ENCODE results near the gene CAMTA1. TPM values are rescaled to one million over a fixed set of nuclear protein-coding genes. Genes with fewer than 3 reads are reported as not detected.

The CAMTA1 gene
- polyA plus RNA-seq, 1 donor (not counting 4 experiments of a cell fraction or from before 2014, with no cell fraction given): 51.4 TPM

DNA sequence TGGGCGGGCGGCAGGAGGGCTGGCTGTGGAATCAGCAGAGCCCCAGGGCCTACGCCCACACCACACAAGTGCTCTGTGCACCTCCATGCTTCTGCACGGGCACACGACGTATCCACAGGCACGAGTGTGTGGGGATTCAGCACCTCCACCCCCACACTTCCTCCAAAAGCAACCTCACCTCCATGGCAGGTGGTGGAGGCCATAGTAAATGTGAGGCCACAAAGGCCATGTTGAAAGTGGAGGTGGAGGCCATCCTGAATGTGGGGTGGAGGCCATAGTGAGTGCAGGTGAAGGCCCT, 860.4 kb downstream of the CAMTA1 start:
- H2AFZ ChIP-seq (ENCODE audit: control insufficient read depth, low read length): no peak overlapping the region
- H3K27ac ChIP-seq (ENCODE audit: control insufficient read depth, insufficient read depth, low read length): no peak overlapping the region
- peaks cover 9% of the 10 kb centered on the region for H3K4me1 ChIP-seq (ENCODE audit: control insufficient read depth, extremely low read depth, insufficient read depth, low read length)
- H3K4me3 ChIP-seq (ENCODE audit: control insufficient read depth in 2 of 3, extremely low read depth in 1 of 3, insufficient read depth in 2 of 3, low read depth in 1 of 3, low read length in 3 of 3): no peak overlapping the region
- H3K9me1 ChIP-seq (ENCODE audit: control insufficient read depth, extremely low read depth, insufficient read depth, low read length): no peaks in the 10 kb centered on the region
- H4K20me1 ChIP-seq (ENCODE audit: control insufficient read depth, extremely low read depth, insufficient read depth, low read length): no peaks in the 10 kb centered on the region
- dilution Hi-C loops (cut with MboI; ENCODE audit: extremely low pct_ligation_motif_present, low sequenced_read_pairs): no loop called here
- DNase-seq (ENCODE audit: low read depth, low spot score) (no peak), FAIRE-seq (no peak)
- H3K79me2 ChIP-seq (ENCODE audit: control insufficient read depth, insufficient read depth, low read length): no peaks in the 10 kb centered on the region
- no peaks in the 10 kb centered on the region for H3K36me3 ChIP-seq (ENCODE audit: control insufficient read depth in 2 of 2, extremely low read depth in 1 of 2, insufficient read depth in 2 of 2, low read length in 2 of 2)
- no peaks in the 10 kb centered on the region for H3K9me3 ChIP-seq (ENCODE audit: control insufficient read depth, low read depth, low read length)
- no peak overlapping the region for H3K9ac ChIP-seq (ENCODE audit: control insufficient read depth, extremely low read depth, insufficient read depth, low read length)
- TF ChIP-seq EZH2 (IDR thresholded peaks at IDR 0.05; ENCODE audit: low read length): no peak
- TF ChIP-seq, protein P1, sequence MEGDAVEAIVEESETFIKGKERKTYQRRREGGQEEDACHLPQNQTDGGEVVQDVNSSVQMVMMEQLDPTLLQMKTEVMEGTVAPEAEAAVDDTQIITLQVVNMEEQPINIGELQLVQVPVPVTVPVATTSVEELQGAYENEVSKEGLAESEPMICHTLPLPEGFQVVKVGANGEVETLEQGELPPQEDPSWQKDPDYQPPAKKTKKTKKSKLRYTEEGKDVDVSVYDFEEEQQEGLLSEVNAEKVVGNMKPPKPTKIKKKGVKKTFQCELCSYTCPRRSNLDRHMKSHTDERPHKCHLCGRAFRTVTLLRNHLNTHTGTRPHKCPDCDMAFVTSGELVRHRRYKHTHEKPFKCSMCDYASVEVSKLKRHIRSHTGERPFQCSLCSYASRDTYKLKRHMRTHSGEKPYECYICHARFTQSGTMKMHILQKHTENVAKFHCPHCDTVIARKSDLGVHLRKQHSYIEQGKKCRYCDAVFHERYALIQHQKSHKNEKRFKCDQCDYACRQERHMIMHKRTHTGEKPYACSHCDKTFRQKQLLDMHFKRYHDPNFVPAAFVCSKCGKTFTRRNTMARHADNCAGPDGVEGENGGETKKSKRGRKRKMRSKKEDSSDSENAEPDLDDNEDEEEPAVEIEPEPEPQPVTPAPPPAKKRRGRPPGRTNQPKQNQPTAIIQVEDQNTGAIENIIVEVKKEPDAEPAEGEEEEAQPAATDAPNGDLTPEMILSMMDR (optimal IDR thresholded peaks at IDR 0.05 in 1 of 3, IDR thresholded peaks at IDR 0.05 in 1 of 3, conservative IDR thresholded peaks at IDR 0.05 in 1 of 3; ENCODE audit: extremely low read depth in 1 of 3, insufficient read depth in 2 of 3, low read length in 3 of 3): no peak
- H3K4me2 ChIP-seq (ENCODE audit: control insufficient read depth, extremely low read depth, insufficient read depth, low read depth, low read length): no peak overlapping the region
- peaks cover 13% of the 10 kb centered on the region for H3K27me3 ChIP-seq (ENCODE audit: control insufficient read depth, extremely low read depth, insufficient read depth, low read length)

DNA sequence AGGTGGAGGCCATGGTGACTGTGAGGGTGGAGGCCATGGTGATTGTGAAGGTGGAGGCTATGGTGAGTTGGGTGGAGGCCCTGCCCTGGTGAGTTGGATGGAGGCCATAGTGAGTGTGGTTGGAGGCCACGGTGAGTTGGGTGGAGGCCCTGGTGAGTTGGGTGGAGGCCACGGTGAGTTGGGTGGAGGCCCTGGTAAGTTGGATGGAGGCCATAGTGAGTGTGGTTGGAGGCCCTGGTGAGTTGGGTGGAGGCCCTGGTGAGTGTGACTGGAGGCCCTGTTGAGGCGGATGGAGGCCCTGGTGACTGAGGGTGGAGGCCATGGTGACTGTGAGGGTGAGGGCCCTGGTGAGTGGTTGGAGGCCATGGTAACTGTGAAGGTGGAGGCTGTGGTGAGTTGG, 860.9 kb downstream of the CAMTA1 start:
- Histone ChIP-seq H3K27me3 (ENCODE audit: control insufficient read depth, extremely low read depth, insufficient read depth, low read length) (peaks cover 16% of the 10 kb centered on the region), H3K4me3 (ENCODE audit: control insufficient read depth in 2 of 3, extremely low read depth in 1 of 3, insufficient read depth in 2 of 3, low read depth in 1 of 3, low read length in 3 of 3) (no peak overlapping the region), H3K36me3 (ENCODE audit: control insufficient read depth in 2 of 2, extremely low read depth in 1 of 2, insufficient read depth in 2 of 2, low read length in 2 of 2) (no peaks in the 10 kb centered on the region), H3K4me1 (ENCODE audit: control insufficient read depth, extremely low read depth, insufficient read depth, low read length) (peaks cover 9% of the 10 kb centered on the region), H3K9me3 (ENCODE audit: control insufficient read depth, low read depth, low read length) (no peaks in the 10 kb centered on the region), H4K20me1 (ENCODE audit: control insufficient read depth, extremely low read depth, insufficient read depth, low read length) (no peaks in the 10 kb centered on the region), H3K4me2 (ENCODE audit: control insufficient read depth, extremely low read depth, insufficient read depth, low read depth, low read length) (no peak overlapping the region), H3K79me2 (ENCODE audit: control insufficient read depth, insufficient read depth, low read length) (no peaks in the 10 kb centered on the region), H2AFZ (ENCODE audit: control insufficient read depth, low read length) (no peak overlapping the region), H3K27ac (ENCODE audit: control insufficient read depth, insufficient read depth, low read length) (no peak overlapping the region), H3K9me1 (ENCODE audit: control insufficient read depth, extremely low read depth, insufficient read depth, low read length) (no peaks in the 10 kb centered on the region), H3K9ac (ENCODE audit: control insufficient read depth, extremely low read depth, insufficient read depth, low read length) (no peak overlapping the region)
- DNase-seq (ENCODE audit: low read depth, low spot score): no peak
- no peak for FAIRE-seq
- dilution Hi-C loops (cut with MboI; ENCODE audit: extremely low pct_ligation_motif_present, low sequenced_read_pairs): no loop called here
- TF ChIP-seq, protein P1 (optimal IDR thresholded peaks at IDR 0.05 in 1 of 3, IDR thresholded peaks at IDR 0.05 in 1 of 3, conservative IDR thresholded peaks at IDR 0.05 in 1 of 3; ENCODE audit: extremely low read depth in 1 of 3, insufficient read depth in 2 of 3, low read length in 3 of 3): no peak
- no peak for TF ChIP-seq EZH2 (IDR thresholded peaks at IDR 0.05; ENCODE audit: low read length)

Data from keratinocyte (primary cell).